Hindlimb muscle (tissue), 1 donor: ENCODE measurements around the gene NDFIP2. TPM values are rescaled to one million over a fixed set of nuclear protein-coding genes. Genes with fewer than 3 reads are reported as not detected.
A peak's percentile ranks its signal among the peaks of the same experiment; 100 is the strongest.

Source experiments
- DNase-seq: peaks from one replicate; pipeline ENCODE4 v3.0.0-alpha.2; 2013
- polyA plus RNA-seq: library from polyadenylated mRNA; unstranded; fragments of 120-200 nt; gene quantifications from one replicate; pipeline ENCODE4 v1.2.1, GENCODE V29; 2013; ENCODE audit not compliant: insufficient read length

NDFIP2 gene
- 27.3 TPM for polyA plus RNA-seq

DNA sequence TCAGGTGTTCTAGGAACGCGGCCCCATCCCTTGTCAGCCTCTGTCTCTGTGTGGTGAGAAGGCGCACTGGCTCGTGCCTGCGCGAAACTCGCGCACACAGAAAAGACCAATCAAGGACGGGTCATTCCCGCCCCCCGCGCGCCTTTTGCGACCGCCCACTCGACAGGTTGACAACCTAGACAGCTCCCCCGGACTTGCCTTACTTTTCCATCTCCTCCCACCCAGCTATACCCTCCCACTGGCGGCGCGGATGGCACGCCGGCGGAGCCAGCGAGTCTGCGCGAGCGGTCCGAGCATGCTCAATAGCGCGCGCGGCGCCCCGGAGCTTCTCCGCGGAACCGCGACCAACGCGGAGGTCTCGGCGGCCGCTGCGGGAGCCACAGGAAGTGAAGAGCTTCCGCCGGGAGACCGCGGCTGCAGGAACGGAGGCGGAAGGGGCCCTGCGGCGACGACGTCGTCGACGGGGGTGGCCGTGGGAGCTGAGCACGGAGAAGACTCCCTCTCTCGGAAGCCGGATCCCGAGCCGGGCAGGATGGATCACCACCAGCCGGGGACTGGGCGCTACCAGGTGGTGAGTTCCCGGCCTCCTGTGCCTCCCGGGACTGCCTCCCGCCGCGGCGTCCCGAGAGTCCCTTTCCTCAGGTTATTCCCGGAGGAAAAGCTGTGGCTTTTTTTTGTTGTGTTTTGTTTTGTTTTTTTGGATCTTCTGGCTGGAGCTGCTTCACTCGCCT, at the start of gene NDFIP2:
TSS of gene NDFIP2 (plus strand) at position 202 of the 731 bp plus-strand sequence. CDS start at position 251, 49 bp downstream.
- DNase-seq: peak; percentile 85

GRCh38 chr13:79432086-79432485, 48.9 kb upstream of the NDFIP2 start:
- no peak for DNase-seq

DNA sequence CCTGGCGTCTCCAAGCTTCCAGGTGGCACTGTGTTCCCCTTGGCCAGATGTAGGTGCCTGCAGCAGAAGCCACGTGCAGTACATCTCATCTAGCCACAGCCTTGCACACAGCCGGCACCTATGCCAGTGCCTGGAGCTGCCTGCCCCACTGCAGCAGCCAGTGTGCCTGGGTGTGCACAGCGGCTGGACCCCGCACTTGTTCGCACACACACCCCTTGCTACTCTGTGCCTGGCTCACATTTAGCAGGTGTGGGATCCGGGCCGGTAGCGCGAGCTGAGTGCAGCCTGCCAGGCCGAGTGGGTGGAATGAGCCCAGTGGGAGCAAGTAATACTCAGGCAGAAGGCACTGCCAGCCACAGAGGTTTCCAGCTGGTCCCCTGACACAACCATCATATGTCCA, 48.0 kb upstream of the NDFIP2 start:
- DNase-seq: no peak

GRCh38 chr13:79434556-79434955, 46.4 kb upstream of the NDFIP2 start:
- peak; percentile 6 for DNase-seq

GRCh38 chr13:79435561-79435990, 45.4 kb upstream of the NDFIP2 start:
- no peak for DNase-seq

GRCh38 chr13:79439275-79439674, 41.7 kb upstream of the NDFIP2 start:
- no peak for DNase-seq

DNA sequence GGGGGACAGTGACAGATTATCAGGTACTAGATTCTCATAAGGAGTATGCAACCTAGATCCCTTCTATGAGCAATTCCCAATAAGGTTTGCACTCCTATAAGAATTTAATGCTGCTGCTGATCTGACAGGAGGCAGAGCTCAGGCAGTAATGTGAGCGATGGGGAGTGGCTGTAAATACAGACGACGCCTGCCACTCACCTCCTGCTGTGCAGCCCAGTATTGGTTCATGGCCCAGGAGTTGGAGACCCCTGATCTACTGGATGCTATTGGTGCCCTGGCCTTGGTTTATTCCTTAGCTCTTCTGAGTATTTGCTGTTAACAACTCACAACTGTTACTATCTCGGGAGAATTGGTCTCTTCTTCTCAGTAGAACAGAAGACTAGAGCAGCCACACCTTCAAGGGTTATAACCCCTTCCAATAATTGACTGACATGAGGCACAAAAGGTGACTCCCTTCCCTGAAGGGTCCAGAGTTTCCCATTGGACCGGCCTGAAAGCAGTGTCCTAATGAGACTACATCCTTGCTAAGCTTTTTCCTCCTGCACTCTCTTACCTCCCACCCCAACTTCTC, 39.9 kb upstream of the NDFIP2 start:
- DNase-seq: no peak

- DNase-seq: no peak
Observed at GRCh38 chr13:79442221-79442620, 38.7 kb upstream of the NDFIP2 start.

DNA sequence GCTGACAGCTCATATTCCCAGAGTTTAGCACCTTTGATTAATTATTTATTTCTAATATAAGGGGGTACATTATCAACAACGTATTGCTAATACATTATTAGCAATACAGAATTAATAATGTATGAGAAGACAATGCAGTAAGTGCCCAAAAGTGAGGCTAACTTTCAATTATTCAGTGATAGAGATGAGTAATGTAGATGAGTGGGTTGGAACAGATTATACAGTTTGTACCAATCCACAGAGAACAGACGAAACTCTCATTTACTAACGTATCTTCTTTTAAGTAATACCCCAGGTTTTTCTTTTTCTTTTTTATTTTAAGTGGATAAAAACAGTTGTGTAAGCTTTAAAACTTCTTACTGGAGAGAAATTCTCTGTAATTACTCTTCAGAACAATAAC, 38.2 kb upstream of the NDFIP2 start:
- DNase-seq: no peak

DNA sequence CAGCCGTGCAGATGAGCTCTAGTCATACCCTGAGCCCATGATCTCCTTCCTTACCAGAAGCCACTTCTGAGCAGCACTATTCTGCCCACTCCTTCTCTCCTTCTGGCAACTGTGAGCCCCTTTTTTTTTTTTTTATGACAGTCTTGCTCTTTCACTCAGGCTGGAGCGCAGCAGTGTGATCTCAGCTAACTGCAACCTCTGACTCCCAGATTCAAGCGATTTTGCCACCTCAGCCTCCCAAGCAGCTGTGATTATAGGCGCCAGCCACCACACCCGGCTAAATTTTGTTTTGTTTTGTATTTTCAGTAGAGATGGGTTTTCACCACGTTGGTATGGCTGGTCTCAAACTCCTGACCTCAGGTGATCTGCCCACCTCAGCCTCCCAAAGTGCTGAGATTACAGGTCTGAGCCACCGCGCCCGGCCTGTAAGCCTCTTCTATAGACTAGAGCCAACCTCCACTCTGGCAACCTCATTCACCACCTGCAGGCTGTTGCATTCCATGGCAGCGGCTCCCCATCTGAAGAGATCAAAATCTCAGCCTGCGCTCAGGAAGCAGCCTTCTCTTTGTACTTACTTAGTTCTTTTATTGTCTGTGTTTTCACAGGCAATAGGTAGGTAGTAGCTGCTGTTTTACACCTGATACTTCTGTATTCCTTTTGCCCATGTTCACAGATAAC, 34.8 kb upstream of the NDFIP2 start:
- DNase-seq: no peak

DNA sequence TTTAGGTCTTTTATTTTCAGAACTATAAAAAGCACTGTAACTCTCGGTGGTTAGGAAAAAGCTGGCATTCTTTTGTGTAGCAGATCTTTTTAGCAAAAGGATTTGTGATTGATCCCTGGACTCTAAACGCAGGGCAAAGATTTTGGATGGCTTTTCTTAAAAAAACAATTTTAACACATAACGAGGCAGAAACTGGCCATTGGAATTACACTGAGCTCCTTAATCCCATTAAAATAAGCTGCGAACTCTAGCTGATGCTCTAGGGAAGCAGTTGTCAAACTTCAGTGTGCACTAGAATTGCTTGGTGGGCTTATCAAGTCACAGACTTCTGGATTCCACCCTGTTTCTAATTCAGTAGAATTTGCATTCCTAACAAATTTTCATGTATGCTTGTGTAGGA, 33.8 kb upstream of the NDFIP2 start:
- DNase-seq: no peak

- no peak for DNase-seq
Observed at GRCh38 chr13:79447741-79448140, 33.2 kb upstream of the NDFIP2 start.

GRCh38 chr13:79448413-79448812, 32.5 kb upstream of the NDFIP2 start:
- no peak for DNase-seq

- DNase-seq: no peak
Observed at GRCh38 chr13:79450110-79450509, 30.8 kb upstream of the NDFIP2 start.

DNA sequence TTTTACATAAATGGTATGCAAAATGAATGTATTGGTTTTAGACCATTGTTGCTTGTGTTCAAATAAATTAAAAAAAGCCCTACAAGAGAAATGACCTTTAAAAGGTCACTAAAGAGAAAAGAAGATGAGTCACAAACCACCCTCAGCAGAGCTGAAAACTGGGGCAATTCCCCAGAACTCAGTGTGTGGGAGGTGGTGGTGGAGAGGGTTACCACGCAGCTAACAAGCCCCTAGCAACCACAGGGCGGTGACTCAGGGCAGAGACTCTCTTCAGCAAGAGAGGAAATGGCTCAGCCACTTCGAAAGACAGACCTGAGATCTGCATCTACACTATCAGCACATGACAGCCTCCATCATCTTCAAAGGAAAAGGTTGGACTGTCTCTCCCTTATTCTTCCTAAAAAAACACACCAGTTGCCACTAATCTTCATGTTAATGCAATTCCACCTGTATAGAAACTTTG, 29.4 kb upstream of the NDFIP2 start:
- no peak for DNase-seq

GRCh38 chr13:79452239-79452913, 28.6 kb upstream of the NDFIP2 start:
- no peak for DNase-seq

GRCh38 chr13:79455331-79455730, 25.6 kb upstream of the NDFIP2 start:
- no peak for DNase-seq

DNA sequence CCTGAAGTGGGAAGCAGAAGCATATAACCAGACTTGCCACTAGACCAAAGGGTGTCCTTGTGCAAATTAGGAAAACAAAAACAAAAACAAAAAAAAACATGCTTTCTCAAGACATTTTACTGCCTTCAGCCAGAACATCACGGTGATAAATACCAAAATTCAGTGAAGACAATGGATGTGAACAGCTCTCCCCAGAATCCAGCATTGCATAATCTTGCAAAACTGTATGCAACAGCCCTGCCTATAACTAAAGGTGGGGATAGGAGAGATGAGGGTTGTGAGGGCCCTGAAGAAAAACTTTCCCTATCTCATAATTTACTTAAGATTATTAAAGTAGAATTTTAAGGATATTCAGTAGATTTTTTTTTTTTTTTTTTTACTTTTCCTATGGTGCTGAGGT, 24.9 kb upstream of the NDFIP2 start:
- DNase-seq: no peak

- DNase-seq: no peak
Observed at GRCh38 chr13:79456656-79457365, 24.1 kb upstream of the NDFIP2 start.

GRCh38 chr13:79457390-79457789, 23.6 kb upstream of the NDFIP2 start:
- no peak for DNase-seq

DNA sequence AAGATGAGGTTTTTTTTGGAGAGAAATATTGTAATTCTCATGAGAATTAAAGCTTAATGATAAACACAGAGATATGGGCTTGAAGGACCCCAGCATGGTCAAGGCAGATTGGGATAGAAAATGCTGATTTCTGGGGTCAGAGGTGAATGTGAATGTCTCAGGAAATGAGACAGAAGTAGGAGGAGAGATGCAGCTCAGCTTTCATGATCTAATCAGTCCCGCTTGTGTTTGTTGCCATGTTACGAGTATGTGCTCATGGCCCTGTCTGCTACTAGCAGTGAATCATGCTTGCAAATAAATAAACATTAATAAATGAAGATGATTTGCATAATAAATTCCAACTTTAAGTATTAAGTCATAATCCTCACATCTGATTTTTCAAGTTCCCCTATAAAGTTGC, 23.0 kb upstream of the NDFIP2 start:
- no peak for DNase-seq

DNA sequence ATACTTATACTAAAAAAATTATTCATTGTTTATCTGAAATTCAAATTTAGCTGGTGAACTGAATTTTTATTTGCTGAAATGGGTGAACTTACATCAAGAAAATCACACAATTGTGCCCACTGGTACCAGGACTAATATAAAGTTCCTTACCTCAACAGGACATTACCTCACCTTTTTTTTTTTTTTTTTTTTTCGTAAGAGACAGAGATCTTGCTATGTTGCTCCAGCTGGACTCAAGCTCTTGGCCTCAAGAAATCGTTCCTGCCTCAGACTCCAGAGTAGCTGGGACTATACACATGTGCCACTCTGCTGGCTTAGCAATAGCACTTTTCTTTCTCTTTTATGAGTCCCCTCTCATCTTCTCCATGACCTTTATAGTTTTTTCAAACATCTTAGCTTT, 22.5 kb upstream of the NDFIP2 start:
- DNase-seq: no peak

- no peak for DNase-seq
Observed at GRCh38 chr13:79459906-79460305, 21.0 kb upstream of the NDFIP2 start.
